ENCODE measurements around the gene SMAD5. TPM values are rescaled to one million over a fixed set of nuclear protein-coding genes. Genes with fewer than 3 reads are reported as not detected.

The SMAD5 gene
- total RNA-seq, 2 experiments from 2014 or later: 10.1 to 10.4 TPM

DNA sequence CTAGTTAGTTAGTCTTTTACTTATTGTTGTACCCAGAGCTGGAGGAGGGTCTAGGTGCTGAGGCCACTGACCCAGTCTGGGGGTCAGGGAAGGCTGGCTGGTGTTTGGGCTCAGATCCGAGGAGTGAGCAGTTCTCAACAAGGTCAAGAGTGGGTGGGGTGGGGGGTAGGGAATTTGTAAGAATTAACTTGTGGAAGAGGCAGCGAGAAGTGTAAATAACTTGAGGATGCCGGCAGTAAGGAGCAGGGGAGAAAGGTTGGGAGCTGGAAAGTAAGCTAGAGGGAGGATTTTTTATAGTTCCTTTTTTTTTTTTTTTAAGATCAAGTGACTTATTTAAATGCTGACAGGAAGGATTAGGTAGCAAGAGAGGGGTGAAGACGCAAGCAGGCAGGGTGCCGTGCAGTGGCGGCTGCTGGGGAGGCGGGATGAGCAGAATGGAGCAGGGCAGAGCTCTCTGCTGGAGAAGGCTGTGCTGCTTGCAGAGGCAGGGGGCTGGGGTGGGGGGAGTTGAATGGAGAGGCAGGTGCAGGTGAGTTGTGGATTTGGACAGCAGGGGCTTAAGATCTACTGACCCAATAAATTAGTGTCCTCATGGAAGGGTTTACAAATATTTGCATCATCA is 95.6 kb downstream of the SMAD5 start:
- H3K36me3 Mint-ChIP-seq: no peaks in the 10 kb centered on the region
- H3K27ac Mint-ChIP-seq: no peak overlapping the region
- DNase-seq: no peak
- H3K4me3 Mint-ChIP-seq: no peak overlapping the region
- H3K9me3 Mint-ChIP-seq: no peaks in the 10 kb centered on the region
- H3K27me3 Mint-ChIP-seq: peaks cover 5% of the 10 kb centered on the region
- no peaks in the 10 kb centered on the region for H3K4me1 Mint-ChIP-seq

DNA sequence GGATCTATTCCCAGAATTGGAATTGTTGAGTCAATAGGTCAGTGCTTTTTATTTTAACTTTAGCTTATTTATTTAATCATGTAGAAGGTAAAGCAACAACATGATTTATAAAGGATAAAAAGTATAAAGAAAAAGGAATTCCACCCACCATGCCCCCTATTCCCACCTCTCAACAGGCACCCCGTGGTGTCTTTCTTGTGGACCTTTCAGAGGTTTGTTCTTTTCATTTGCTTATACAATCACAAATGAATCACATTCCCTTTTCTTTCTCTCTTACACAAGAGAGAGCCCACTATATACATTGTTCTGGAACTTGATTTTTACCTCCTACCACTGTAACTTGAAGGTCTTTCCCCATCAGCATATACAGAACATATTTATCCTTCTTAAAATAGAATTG is 97.5 kb downstream of the SMAD5 start:
- Mint-ChIP-seq H3K4me3 (no peak overlapping the region), H3K4me1 (no peaks in the 10 kb centered on the region), H3K27ac (no peak overlapping the region), H3K27me3 (peaks cover 5% of the 10 kb centered on the region), H3K9me3 (no peaks in the 10 kb centered on the region), H3K36me3 (no peaks in the 10 kb centered on the region)
- no peak for DNase-seq

DNA sequence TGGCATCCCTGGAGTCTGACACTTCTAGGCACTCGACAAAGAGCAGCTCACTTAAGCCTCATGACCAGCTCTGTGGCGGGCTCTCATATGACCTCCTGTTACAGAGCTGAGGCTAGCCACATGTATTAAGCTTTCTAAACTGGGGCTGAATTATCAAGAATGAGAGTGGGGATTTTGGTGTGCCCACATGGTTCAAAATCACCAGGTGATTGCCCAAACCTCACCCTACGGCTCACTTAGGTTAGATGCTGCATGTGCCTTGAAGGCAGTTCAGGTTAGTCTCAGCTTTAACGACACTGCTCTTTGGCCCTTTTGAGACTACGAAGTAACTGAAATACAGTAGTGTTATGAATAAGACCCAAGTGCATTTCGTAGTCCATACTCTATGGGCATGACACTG is 99.7 kb downstream of the SMAD5 start:
- Mint-ChIP-seq H3K27ac (no peak overlapping the region), H3K27me3 (peaks cover 5% of the 10 kb centered on the region), H3K4me1 (no peaks in the 10 kb centered on the region), H3K4me3 (no peak overlapping the region), H3K36me3 (no peaks in the 10 kb centered on the region), H3K9me3 (no peaks in the 10 kb centered on the region)
- DNase-seq: no peak

Other genes starting within 250 kb of the SMAD5 start
- not detected for gene IL9, start 237.0 kb upstream of the SMAD5 start, total RNA-seq
- not detected for gene LECT2, start 177.9 kb upstream of the SMAD5 start, total RNA-seq
- not detected for gene TGFBI, start 103.9 kb upstream of the SMAD5 start, total RNA-seq
- gene SMIM32, start 60.3 kb downstream of the SMAD5 start, total RNA-seq: not detected
- not detected for gene TRPC7, start 232.7 kb downstream of the SMAD5 start, total RNA-seq